ENCODE measurements around the gene GRID1.

Gene GRID1

DNA sequence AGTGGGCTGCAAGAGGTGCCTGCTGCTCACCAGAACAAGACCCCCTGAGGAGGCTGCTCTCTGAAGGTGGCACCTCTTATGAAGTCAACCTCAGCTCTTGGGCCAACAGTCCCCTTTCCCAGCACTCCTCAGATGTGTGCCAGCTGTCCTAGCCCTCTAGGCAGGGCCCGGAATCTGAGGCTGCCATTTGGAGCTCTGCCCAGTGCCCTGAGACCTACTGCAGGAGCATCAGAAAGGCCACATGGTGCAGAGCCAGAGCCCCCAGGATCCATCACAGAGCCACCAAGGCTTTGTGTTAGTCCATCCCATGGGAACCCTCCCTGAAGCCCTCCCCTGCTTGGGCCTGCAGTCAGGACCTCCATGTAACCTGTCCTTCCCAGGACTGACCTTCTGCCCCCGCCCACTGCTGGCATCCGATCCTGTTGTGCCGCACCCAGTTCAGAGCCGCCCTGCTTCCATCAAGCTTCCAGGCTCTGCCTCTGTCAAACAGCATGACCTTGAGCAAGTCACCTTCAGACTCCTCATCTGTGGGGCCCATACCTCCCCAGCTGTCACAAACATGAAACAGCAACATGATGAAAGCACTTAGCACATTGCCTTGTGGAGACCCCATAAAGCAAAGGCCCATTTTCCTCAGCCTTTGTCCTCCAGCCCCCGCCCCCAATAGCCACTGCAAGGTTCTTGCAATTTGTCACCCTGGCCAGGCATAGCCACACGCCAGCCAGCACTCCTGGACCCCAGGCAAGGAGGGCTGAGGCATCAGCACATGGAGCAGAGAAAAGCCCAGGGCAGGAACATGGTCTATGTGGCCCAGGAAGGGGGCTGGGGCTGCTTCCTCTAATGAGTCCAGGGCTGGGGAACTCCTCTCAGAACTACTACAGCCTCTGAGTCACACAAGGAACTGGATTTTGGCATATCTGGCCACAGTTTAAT, 51.7 kb downstream of the GRID1 start:
- Histone ChIP-seq H3K27me3 (ENCODE audit: insufficient read depth, low read length) (no peaks in the 10 kb centered on the region), H3K4me1 (ENCODE audit: insufficient read depth, low read length) (no peaks in the 10 kb centered on the region), H3K9me3 (ENCODE audit: insufficient read depth, low read depth, low read length) (no peaks in the 10 kb centered on the region), H3K36me3 (ENCODE audit: insufficient read depth, low read depth, low read length) (no peaks in the 10 kb centered on the region), H3K27ac (ENCODE audit: low read length) (no peak overlapping the region), H3K9ac (ENCODE audit: low read depth, low read length) (no peak overlapping the region), H3K4me3 (ENCODE audit: low read length) (no peak overlapping the region)

DNA sequence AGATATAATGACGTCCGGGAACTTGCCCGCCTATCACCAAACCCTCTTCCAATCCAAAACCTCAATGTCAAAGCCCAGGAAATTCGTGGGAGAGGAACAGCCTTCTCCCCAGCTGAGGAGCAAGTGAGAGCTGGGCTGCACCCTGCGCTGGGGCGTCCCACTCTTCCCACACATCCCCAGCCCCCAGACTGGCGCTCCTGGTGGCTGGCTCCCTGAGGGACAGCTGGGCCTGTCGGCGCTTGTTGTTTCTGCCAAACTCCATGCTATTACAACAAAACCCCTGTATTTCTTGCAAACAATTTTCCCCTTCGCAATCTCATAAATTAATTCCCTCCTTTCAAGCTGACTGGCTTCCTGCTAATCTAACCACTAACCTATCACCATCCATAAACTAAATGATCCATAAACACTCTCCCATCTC, 53.0 kb downstream of the GRID1 start:
- no peak overlapping the region for H3K4me3 ChIP-seq (ENCODE audit: low read length)
- no peaks in the 10 kb centered on the region for H3K4me1 ChIP-seq (ENCODE audit: insufficient read depth, low read length)
- H3K36me3 ChIP-seq (ENCODE audit: insufficient read depth, low read depth, low read length), result no peaks in the 10 kb centered on the region
- H3K27me3 ChIP-seq (ENCODE audit: insufficient read depth, low read length), result no peaks in the 10 kb centered on the region
- no peaks in the 10 kb centered on the region for H3K9me3 ChIP-seq (ENCODE audit: insufficient read depth, low read depth, low read length)
- no peak overlapping the region for H3K27ac ChIP-seq (ENCODE audit: low read length)
- H3K9ac ChIP-seq (ENCODE audit: low read depth, low read length), result no peak overlapping the region

DNA sequence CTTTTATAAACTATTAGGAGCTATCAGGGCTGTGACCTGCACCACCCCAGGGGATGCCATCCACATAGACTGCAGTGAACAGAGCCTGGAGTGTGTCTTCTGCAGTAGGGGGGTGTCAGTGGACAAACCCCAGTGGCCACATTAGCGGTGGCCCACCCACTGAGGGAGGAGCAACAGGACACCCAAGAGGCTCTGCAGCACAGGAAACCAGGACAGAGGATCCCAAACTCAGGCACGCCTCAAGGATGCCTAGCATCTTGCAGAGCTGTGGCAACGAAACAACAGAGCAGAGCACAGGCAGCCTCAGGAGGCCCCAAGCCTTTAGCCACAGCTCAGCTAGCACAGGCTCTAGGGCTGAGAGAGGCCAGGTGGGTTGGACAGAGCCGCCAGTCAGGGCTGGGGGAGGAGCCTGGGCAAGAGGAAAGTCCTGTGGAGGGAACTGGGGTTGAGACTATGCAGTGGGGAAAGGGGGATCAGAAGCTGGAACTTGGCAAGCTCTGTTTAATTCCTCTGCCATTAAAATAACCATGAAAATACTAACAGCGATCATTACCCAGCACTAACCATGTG, 53.8 kb downstream of the GRID1 start:
- Histone ChIP-seq H3K4me1 (ENCODE audit: insufficient read depth, low read length) (no peaks in the 10 kb centered on the region), H3K36me3 (ENCODE audit: insufficient read depth, low read depth, low read length) (no peaks in the 10 kb centered on the region), H3K27ac (ENCODE audit: low read length) (no peak overlapping the region), H3K9ac (ENCODE audit: low read depth, low read length) (no peak overlapping the region), H3K27me3 (ENCODE audit: insufficient read depth, low read length) (no peaks in the 10 kb centered on the region), H3K9me3 (ENCODE audit: insufficient read depth, low read depth, low read length) (no peaks in the 10 kb centered on the region), H3K4me3 (ENCODE audit: low read length) (no peak overlapping the region)

DNA sequence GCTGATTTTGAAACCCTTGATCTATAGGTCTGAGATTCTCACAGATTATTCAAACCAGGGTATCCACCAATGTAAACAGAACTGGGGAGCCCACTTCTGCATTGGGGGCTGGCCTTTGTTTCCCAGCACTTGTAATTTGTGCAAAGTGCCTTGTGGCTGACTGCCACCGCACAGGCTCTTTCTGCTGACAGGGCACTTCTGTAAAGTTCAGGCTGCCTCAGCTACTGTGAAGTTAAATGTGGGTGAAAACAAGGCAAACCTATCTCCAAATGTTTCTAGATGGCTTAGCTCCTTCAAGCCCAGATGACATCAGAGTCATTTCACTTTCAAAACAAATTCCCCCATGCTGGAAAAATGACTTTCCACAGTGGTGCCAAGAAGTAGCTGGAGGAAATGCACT, 54.7 kb downstream of the GRID1 start:
- Histone ChIP-seq H3K9ac (ENCODE audit: low read depth, low read length) (no peak overlapping the region), H3K27me3 (ENCODE audit: insufficient read depth, low read length) (no peaks in the 10 kb centered on the region), H3K4me1 (ENCODE audit: insufficient read depth, low read length) (no peaks in the 10 kb centered on the region), H3K27ac (ENCODE audit: low read length) (no peak overlapping the region), H3K4me3 (ENCODE audit: low read length) (no peak overlapping the region), H3K9me3 (ENCODE audit: insufficient read depth, low read depth, low read length) (no peaks in the 10 kb centered on the region), H3K36me3 (ENCODE audit: insufficient read depth, low read depth, low read length) (no peaks in the 10 kb centered on the region)

DNA sequence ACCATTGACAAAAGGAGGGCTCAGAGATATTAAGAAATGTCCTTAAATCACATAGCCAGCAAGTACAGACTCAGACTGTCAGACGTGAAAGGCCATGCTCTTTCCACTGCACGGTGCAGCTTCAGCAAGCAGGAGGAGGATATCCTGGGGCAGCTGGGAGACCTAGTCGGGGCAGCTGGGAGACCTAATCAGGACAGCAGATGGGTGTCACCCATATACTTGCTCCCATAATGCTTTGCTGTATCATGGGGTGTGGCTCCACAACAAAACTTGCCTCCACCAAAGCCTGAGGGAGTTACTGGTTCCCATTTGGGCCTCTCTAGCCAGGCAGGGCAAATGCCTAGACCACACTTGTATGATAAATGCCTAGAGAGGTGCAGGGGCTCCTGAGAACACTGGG, 55.4 kb downstream of the GRID1 start:
- no peaks in the 10 kb centered on the region for H3K27me3 ChIP-seq (ENCODE audit: insufficient read depth, low read length)
- H3K9ac ChIP-seq (ENCODE audit: low read depth, low read length), result no peak overlapping the region
- no peaks in the 10 kb centered on the region for H3K4me1 ChIP-seq (ENCODE audit: insufficient read depth, low read length)
- H3K9me3 ChIP-seq (ENCODE audit: insufficient read depth, low read depth, low read length), result no peaks in the 10 kb centered on the region
- H3K4me3 ChIP-seq (ENCODE audit: low read length), result no peak overlapping the region
- no peak overlapping the region for H3K27ac ChIP-seq (ENCODE audit: low read length)
- no peaks in the 10 kb centered on the region for H3K36me3 ChIP-seq (ENCODE audit: insufficient read depth, low read depth, low read length)

DNA sequence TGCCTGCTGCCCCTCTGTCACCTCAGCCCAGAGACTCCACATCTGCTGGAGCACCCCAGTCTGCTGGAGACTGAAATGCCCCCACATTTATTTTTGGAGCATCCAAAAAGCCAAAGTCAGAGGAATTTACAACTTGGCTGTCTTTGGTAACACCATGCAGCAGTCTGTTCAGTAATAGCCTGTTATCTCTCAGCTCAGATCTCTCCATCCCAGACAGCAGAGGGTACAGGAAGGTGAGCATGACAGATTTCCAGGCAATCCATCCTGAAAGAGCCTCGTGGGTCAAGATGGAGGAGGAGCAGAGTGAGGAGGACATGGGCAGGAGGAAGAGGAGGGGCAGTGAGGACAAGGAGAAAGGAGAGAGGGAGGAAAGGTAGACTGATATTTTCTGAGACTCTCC, 55.9 kb downstream of the GRID1 start:
- no peak overlapping the region for H3K27ac ChIP-seq (ENCODE audit: low read length)
- no peak overlapping the region for H3K9ac ChIP-seq (ENCODE audit: low read depth, low read length)
- H3K36me3 ChIP-seq (ENCODE audit: insufficient read depth, low read depth, low read length), result no peaks in the 10 kb centered on the region
- H3K4me3 ChIP-seq (ENCODE audit: low read length), result no peak overlapping the region
- no peaks in the 10 kb centered on the region for H3K4me1 ChIP-seq (ENCODE audit: insufficient read depth, low read length)
- no peaks in the 10 kb centered on the region for H3K9me3 ChIP-seq (ENCODE audit: insufficient read depth, low read depth, low read length)
- no peaks in the 10 kb centered on the region for H3K27me3 ChIP-seq (ENCODE audit: insufficient read depth, low read length)

DNA sequence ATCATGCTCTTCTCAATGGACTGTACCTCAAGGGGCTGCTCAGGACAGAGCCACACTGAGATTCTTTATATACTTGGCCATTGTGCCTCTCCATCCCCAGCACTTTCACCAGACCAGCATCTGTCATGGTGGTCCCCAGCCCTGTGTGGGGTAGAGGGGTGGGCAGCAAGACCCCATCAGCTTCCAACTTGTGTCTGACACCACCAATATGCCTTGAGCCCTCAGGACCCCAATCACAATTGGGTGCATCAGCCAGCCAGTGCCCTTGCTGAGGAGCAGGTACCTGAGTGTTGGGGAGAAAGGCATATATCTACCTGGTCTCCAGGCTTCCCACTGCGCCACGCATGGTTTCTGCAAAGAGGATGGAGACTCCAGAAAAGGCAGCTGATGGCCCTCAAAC, 56.3 kb downstream of the GRID1 start:
- Histone ChIP-seq H3K36me3 (ENCODE audit: insufficient read depth, low read depth, low read length) (no peaks in the 10 kb centered on the region), H3K27ac (ENCODE audit: low read length) (no peak overlapping the region), H3K4me3 (ENCODE audit: low read length) (no peak overlapping the region), H3K4me1 (ENCODE audit: insufficient read depth, low read length) (no peaks in the 10 kb centered on the region), H3K9me3 (ENCODE audit: insufficient read depth, low read depth, low read length) (no peaks in the 10 kb centered on the region), H3K27me3 (ENCODE audit: insufficient read depth, low read length) (no peaks in the 10 kb centered on the region), H3K9ac (ENCODE audit: low read depth, low read length) (no peak overlapping the region)

DNA sequence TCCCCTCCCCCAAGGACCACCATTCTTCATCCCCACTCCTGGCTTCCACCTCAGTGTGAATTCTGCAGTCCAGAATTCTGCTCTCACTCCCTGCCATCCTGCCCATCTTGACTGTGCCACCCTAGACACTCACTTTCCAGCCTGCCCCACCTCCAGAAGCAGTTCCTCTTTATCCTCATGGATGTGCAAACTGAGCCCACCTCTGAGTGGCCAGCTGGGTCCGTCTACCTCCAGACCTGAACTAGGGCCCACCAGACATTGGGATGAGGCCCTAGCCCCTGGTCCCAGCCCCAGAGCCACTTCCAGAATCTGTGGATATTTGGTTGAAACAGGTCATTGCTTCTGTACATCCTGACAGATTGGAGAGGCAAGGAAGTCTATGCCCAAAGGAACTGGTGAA, 58.5 kb downstream of the GRID1 start:
- Histone ChIP-seq H3K27me3 (ENCODE audit: insufficient read depth, low read length) (no peaks in the 10 kb centered on the region), H3K9me3 (ENCODE audit: insufficient read depth, low read depth, low read length) (no peaks in the 10 kb centered on the region), H3K27ac (ENCODE audit: low read length) (no peak overlapping the region), H3K36me3 (ENCODE audit: insufficient read depth, low read depth, low read length) (no peaks in the 10 kb centered on the region), H3K4me3 (ENCODE audit: low read length) (no peak overlapping the region), H3K4me1 (ENCODE audit: insufficient read depth, low read length) (no peaks in the 10 kb centered on the region), H3K9ac (ENCODE audit: low read depth, low read length) (no peak overlapping the region)

DNA sequence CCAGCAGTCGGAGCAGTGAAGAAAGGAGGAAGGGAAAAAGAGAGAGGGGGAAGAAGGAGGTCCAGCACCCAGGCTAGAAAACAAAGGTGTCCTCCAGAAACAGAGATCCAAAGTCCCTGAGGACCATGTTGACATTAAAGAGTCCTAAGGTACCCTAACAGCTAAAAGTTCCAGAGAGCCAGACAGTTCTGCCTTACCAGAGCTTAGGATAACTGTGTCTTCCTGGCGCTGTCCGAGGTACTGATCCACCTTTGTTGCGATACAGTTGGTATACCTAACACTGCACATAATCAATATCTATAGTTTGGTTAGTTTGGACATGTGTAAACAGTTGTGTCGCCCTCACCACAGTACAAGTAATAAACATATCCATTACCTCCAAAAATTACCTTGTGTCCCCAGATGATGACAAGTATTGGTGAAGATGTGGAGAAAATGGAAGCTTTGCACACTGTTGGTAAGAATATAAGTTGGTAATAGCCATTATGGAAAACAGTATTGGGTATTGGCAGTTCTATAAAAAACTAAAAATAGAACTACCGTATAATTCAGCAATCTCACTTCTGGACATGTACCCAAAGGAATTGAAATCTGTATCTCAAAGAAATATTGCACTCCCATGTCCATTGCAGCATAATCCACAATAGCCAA, 59.8 kb downstream of the GRID1 start:
- Histone ChIP-seq H3K27me3 (ENCODE audit: insufficient read depth, low read length) (no peaks in the 10 kb centered on the region), H3K9me3 (ENCODE audit: insufficient read depth, low read depth, low read length) (0 out of 2 replicates have a peak, but pooled peaks cover 3% of the 10 kb centered on the region), H3K4me3 (ENCODE audit: low read length) (no peak overlapping the region), H3K4me1 (ENCODE audit: insufficient read depth, low read length) (no peaks in the 10 kb centered on the region), H3K36me3 (ENCODE audit: insufficient read depth, low read depth, low read length) (no peaks in the 10 kb centered on the region), H3K27ac (ENCODE audit: low read length) (no peak overlapping the region), H3K9ac (ENCODE audit: low read depth, low read length) (no peak overlapping the region)

DNA sequence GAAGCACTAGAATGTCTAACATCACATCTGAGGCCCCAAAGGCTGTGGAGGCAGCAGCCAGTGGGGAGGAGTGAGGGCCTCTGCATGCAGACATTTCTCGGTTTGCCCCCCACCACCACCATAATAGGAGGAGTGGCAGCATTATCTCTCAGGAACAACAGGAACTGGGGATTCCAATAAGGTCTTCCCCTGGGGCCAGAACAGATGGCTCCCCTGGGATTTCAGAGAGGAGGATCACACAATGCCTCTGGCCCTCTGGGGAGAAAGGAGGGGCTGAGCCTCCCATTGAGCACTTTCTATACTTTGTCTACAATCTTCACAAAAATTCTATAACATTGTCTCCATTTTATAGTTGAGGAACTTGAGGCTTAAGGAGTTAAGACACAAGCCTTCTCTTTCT, 61.1 kb downstream of the GRID1 start:
- Histone ChIP-seq H3K4me1 (ENCODE audit: insufficient read depth, low read length) (no peaks in the 10 kb centered on the region), H3K36me3 (ENCODE audit: insufficient read depth, low read depth, low read length) (no peaks in the 10 kb centered on the region), H3K27me3 (ENCODE audit: insufficient read depth, low read length) (no peaks in the 10 kb centered on the region), H3K9me3 (ENCODE audit: insufficient read depth, low read depth, low read length) (0 out of 2 replicates have a peak, but pooled peaks cover 3% of the 10 kb centered on the region), H3K27ac (ENCODE audit: low read length) (no peak overlapping the region), H3K4me3 (ENCODE audit: low read length) (no peak overlapping the region), H3K9ac (ENCODE audit: low read depth, low read length) (no peak overlapping the region)

DNA sequence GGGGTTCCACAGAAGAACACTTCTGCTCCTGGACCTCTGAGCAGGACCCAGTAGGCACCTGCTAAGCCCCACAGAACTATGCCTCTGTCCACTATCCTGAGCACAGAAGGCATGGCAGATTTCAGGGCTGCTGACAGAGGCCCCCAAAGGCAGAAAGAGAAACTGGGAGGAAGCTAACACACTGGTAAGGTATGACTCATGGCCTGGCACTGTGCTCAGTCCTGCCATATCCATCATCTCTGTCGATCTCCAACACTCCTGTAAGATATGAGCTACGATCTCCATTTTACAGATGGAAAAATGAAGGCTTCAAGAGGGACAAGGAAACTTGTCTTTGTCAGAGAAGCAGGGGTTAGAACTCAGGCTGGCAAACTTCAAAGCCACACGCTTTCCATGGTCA, 62.2 kb downstream of the GRID1 start:
- H3K27ac ChIP-seq (ENCODE audit: low read length), result no peak overlapping the region
- no peaks in the 10 kb centered on the region for H3K4me1 ChIP-seq (ENCODE audit: insufficient read depth, low read length)
- H3K27me3 ChIP-seq (ENCODE audit: insufficient read depth, low read length), result no peaks in the 10 kb centered on the region
- H3K4me3 ChIP-seq (ENCODE audit: low read length), result no peak overlapping the region
- H3K36me3 ChIP-seq (ENCODE audit: insufficient read depth, low read depth, low read length), result no peaks in the 10 kb centered on the region
- H3K9ac ChIP-seq (ENCODE audit: low read depth, low read length), result no peak overlapping the region
- 0 out of 2 replicates have a peak, but pooled peaks cover 3% of the 10 kb centered on the region for H3K9me3 ChIP-seq (ENCODE audit: insufficient read depth, low read depth, low read length)

DNA sequence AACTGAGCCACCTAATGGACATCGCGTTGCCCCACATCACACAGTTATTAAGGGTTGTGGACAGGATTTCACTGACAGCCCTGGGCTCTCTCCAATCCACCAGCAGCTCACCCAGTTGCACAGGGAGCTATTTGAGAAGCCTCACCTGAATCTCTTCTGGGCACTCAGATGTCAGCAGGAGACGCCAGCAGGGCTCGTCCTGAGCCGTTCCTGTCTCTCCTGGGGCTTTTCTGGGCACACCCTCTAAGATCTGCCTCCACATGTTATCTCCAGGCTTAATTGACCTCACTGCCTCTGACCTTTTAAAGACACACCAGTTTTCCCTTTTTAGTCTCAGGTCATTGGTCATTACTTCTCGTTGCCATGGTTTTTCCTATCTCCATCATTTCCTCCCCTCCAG, 63.0 kb downstream of the GRID1 start:
- Histone ChIP-seq H3K27me3 (ENCODE audit: insufficient read depth, low read length) (no peaks in the 10 kb centered on the region), H3K4me3 (ENCODE audit: low read length) (no peak overlapping the region), H3K4me1 (ENCODE audit: insufficient read depth, low read length) (no peaks in the 10 kb centered on the region), H3K36me3 (ENCODE audit: insufficient read depth, low read depth, low read length) (no peaks in the 10 kb centered on the region), H3K9me3 (ENCODE audit: insufficient read depth, low read depth, low read length) (0 out of 2 replicates have a peak, but pooled peaks cover 3% of the 10 kb centered on the region), H3K9ac (ENCODE audit: low read depth, low read length) (no peak overlapping the region), H3K27ac (ENCODE audit: low read length) (no peak overlapping the region)

Measured in iPS-20b (cell line).